Nephron (organoid): Measurements from ENCODE around the gene IGDCC3.
A peak's percentile ranks its signal among the peaks of the same experiment; 100 is the strongest.

Source experiments
- H3K27ac Mint-ChIP-seq, 3 experiments: 2 replicates each; pipeline ENCODE4 v1.8.0; 2020; ENCODE audit warnings: mixed read lengths in 3 of 3, mild to moderate bottlenecking in 2 of 3, moderate library complexity in 1 of 3
- H3K27me3 Mint-ChIP-seq: 2 replicates; pipeline ENCODE4 v1.8.0; 2021; ENCODE audit warnings: low read depth, mild to moderate bottlenecking, moderate library complexity, mixed read lengths
- H3K36me3 Mint-ChIP-seq: 2 replicates; pipeline ENCODE4 v1.8.0; 2020; ENCODE audit warnings: low read depth, mixed read lengths
- H3K4me1 Mint-ChIP-seq: 2 replicates; pipeline ENCODE4 v1.8.0; 2020; ENCODE audit warnings: mixed read lengths
- H3K4me3 Mint-ChIP-seq, 3 experiments: 2 replicates each; pipeline ENCODE4 v1.8.0; 2020; ENCODE audit warnings: mild to moderate bottlenecking in 3 of 3, mixed read lengths in 3 of 3, moderate library complexity in 2 of 3
- H3K9me3 Mint-ChIP-seq: 2 replicates; pipeline ENCODE4 v1.8.0; 2020; ENCODE audit warnings: mixed read lengths
- CTCF ChIP-seq, 3 experiments: fragments of 200-600 bp; sonication (generic); IDR thresholded peaks; one replicate each; pipeline ENCODE4 v1.5.0; 2021; ENCODE audit warnings: antibody characterized with exemption in 3 of 3; ENCODE audit not compliant: unreplicated experiment in 3 of 3

The IGDCC3 gene

GRCh38 chr15:65377976-65378366 lies at the start of gene IGDCC3:
Gene IGDCC3 (minus strand): TSS chr15:65378002. CDS start chr15:65377788, 214 bp downstream.
- Mint-ChIP-seq H3K36me3 (peaks cover 26% of the 10 kb centered on the region), H3K27ac (peak within 1 kb of the TSS; percentile 79 to 91 (median 90)), H3K4me3 (peak within 1 kb of the TSS; percentile 93 to 97 (median 93)), H3K9me3 (no peaks in the 10 kb centered on the region), H3K4me1 (peaks cover 42% of the 10 kb centered on the region), H3K27me3 (peaks cover 24% of the 10 kb centered on the region)
- TF ChIP-seq CTCF (IDR thresholded peaks at IDR 0.05; ENCODE audit: unreplicated experiment in 3 of 3), result no peak

GRCh38 chr15:65426216-65426853 lies 48.5 kb upstream of the IGDCC3 start:
- H3K27ac Mint-ChIP-seq, result peak overlapping the region in 1 of 3 experiments; percentile 12
- no peak for TF ChIP-seq CTCF (IDR thresholded peaks at IDR 0.05; ENCODE audit: unreplicated experiment in 3 of 3)
- H3K9me3 Mint-ChIP-seq, result no peaks in the 10 kb centered on the region
- H3K36me3 Mint-ChIP-seq, result no peaks in the 10 kb centered on the region
- peak overlapping the region in 1 of 3 experiments; percentile 40 for H3K4me3 Mint-ChIP-seq
- H3K4me1 Mint-ChIP-seq, result peaks cover 29% of the 10 kb centered on the region
- peaks cover 9% of the 10 kb centered on the region for H3K27me3 Mint-ChIP-seq

GRCh38 chr15:65424683-65425082 lies 46.9 kb upstream of the IGDCC3 start:
- peak overlapping the region; percentile 76 to 100 (median 100) for H3K4me3 Mint-ChIP-seq
- no peaks in the 10 kb centered on the region for H3K9me3 Mint-ChIP-seq
- TF ChIP-seq CTCF (IDR thresholded peaks at IDR 0.05; ENCODE audit: unreplicated experiment in 3 of 3), result no peak
- H3K27ac Mint-ChIP-seq, result peak overlapping the region; percentile 61 to 87 (median 67)
- H3K4me1 Mint-ChIP-seq, result peaks cover 43% of the 10 kb centered on the region
- no peaks in the 10 kb centered on the region for H3K36me3 Mint-ChIP-seq
- H3K27me3 Mint-ChIP-seq, result peaks cover 9% of the 10 kb centered on the region

- TF ChIP-seq CTCF (IDR thresholded peaks at IDR 0.05; ENCODE audit: unreplicated experiment in 3 of 3), result no peak
- peaks cover 9% of the 10 kb centered on the region for H3K27me3 Mint-ChIP-seq
- H3K36me3 Mint-ChIP-seq, result no peaks in the 10 kb centered on the region
- peaks cover 48% of the 10 kb centered on the region for H3K4me1 Mint-ChIP-seq
- peak overlapping the region; percentile 95 to 100 (median 100) for H3K4me3 Mint-ChIP-seq
- H3K9me3 Mint-ChIP-seq, result no peaks in the 10 kb centered on the region
- peak overlapping the region; percentile 87 to 97 (median 97) for H3K27ac Mint-ChIP-seq
Observed at GRCh38 chr15:65423976-65424679, 46.3 kb upstream of the IGDCC3 start.

- H3K4me1 Mint-ChIP-seq, result peaks cover 56% of the 10 kb centered on the region
Observed at GRCh38 chr15:65423150-65423975, 45.6 kb upstream of the IGDCC3 start.

More at GRCh38 chr15:65423150-65423975, 45.6 kb upstream of the IGDCC3 start:
- Mint-ChIP-seq H3K27ac (peak overlapping the region; percentile 87 to 97 (median 97)), H3K4me3 (peak overlapping the region; percentile 95 to 100 (median 100)), H3K27me3 (peaks cover 9% of the 10 kb centered on the region), H3K36me3 (no peaks in the 10 kb centered on the region), H3K9me3 (no peaks in the 10 kb centered on the region)
- TF ChIP-seq CTCF (IDR thresholded peaks at IDR 0.05; ENCODE audit: unreplicated experiment in 3 of 3), result no peak
